Activated T-cell treated with anti-CD3 and anti-CD28 coated beads, Interleukin-2, amount 50 U/mL, for 4 hours (primary cell): ENCODE results near the gene TFEB. TPM values are rescaled to one million over a fixed set of nuclear protein-coding genes. Genes with fewer than 3 reads are reported as not detected.
"Not testable (repeated sequence)": the region's sequence is repeated elsewhere in the genome, so short reads cannot be mapped to it uniquely, and the experiment has no call there.

Experiments
- ATAC-seq, 2 donors: fragments of 200-7000 bp; cut with Tn5 transposase; one replicate each; pipeline ENCODE4 v1.10.0; 2021
- DNase-seq: peaks from one replicate; pipeline ENCODE4 v3.0.0-alpha.2; 2020
- H3K27me3 Mint-ChIP-seq: one replicate; pipeline ENCODE4 v1.8.0; 2021; ENCODE audit warnings: low read depth, mixed read lengths
- H3K36me3 Mint-ChIP-seq: one replicate; pipeline ENCODE4 v1.8.0; 2022; ENCODE audit warnings: mixed read lengths; ENCODE audit not compliant: insufficient read depth
- H3K4me1 Mint-ChIP-seq: one replicate; pipeline ENCODE4 v1.8.0; 2021; ENCODE audit warnings: low read depth, mixed read lengths
- H3K4me3 Mint-ChIP-seq: one replicate; pipeline ENCODE4 v1.8.0; 2021; ENCODE audit warnings: mild to moderate bottlenecking, moderate library complexity, mixed read lengths
- H3K9me3 Mint-ChIP-seq: one replicate; pipeline ENCODE4 v1.8.0; 2021; ENCODE audit warnings: mixed read lengths
- total RNA-seq, 3 donors: library from RNA; stranded (reverse); gene quantifications; one replicate each; pipeline ENCODE4 v1.2.1, GENCODE V29; 2021

TFEB gene
- total RNA-seq, 3 donors from 2014 or later, result 7.6 to 15.4 (median 10.8) TPM

DNA sequence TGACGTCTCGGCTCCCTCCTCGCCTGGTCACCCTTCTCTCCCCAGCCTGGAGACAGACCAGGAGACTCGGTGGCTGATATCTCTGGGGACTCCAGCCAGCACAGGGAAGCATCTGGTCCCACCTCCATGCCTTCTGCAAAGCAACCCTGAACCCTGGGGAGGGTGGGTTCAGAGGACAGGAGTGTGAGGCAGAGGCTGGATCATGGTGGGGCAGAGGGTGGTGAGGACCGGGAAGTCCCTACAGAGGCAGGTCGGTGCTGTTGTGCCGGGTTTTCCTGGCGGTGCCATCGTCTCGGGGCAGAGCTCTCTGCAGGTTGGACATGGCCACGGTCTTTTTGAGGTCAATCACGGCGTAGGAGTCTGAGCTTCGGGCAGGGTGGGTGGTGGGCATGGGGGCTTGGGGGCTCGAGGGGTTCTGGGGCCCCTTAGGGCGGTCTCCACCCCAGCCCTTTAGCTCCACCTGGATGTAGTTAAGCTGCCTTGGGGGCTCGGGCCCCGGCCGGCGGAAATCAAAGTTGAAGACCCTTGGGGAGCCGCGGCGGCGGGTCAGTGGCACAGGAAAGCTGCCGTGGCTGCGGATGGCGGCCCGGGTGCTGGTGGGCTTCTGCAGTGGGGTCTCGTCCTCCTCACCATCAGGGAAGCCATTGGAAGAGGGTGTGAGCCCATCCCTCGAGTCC lies 35.1 kb upstream of the TFEB start:
- no peak for DNase-seq
- Mint-ChIP-seq H3K9me3 (no peaks in the 10 kb centered on the region), H3K4me1 (peaks cover 3% of the 10 kb centered on the region), H3K4me3 (no peak overlapping the region), H3K36me3 (peaks cover 23% of the 10 kb centered on the region), H3K27me3 (no peaks in the 10 kb centered on the region)
- no peak for ATAC-seq

DNA sequence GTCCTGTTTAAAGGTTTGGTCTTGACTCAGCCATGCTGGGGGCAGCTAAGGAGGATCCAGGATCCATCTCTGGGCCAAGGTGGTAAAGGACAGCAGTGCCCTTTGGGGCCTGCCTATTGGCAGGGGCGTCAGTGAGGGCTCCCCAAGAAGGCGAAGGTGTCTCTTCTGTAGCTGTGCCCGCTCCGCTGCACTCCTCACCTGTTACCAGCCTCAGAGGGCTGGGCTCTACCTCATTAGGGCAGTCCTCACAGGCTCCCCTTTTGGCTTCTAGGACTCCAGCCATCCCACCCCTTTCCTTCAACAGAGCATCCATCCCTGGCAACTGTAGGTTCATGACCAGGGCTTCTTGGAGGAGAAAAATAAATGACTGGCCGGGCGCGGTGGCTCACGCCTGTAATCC lies 34.0 kb upstream of the TFEB start:
- H3K9me3 Mint-ChIP-seq, result no peaks in the 10 kb centered on the region
- no peak for ATAC-seq
- H3K4me1 Mint-ChIP-seq, result peaks cover 3% of the 10 kb centered on the region
- no peak overlapping the region for H3K4me3 Mint-ChIP-seq
- peaks cover 18% of the 10 kb centered on the region for H3K36me3 Mint-ChIP-seq
- H3K27me3 Mint-ChIP-seq, result no peaks in the 10 kb centered on the region
- no peak for DNase-seq

DNA sequence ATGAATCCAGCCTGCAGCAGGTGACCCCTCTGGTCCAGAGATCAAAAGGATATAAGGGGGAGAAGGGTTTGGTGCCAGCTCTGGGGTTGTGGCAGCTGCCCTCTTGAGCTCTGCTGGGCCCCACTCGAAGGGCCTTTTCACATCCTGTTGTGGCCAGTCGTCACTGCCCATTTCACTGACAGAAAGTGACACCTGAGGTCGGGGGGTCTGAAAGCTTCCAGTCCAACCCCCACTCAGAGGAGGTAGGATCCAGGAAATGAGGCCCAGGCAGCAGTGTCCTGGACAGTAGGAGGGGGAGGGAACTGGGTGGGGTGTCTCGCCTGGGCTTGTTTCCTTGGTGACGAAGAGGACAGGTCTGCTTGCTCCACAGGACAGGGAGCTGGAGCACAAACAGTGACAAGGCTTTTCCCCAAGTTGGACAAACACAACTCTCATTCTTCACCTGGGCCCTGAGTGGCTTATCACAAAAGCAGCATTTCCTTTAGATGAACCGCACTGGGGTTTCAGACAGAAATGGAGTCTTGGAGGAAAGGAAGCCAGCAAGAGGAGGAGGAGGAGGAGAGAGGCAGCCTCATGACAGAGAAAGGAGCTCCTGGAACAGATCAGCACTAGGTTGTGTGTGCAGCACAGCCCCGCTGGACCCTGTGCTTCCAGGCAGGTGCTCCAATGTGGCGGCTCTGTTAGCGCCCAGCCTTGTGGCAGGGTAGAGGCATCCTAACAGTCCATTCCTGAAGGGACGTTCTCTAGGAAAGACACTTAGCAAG lies 33.3 kb upstream of the TFEB start:
- H3K4me1 Mint-ChIP-seq, result peaks cover 3% of the 10 kb centered on the region
- DNase-seq, result no peak
- H3K36me3 Mint-ChIP-seq, result peaks cover 15% of the 10 kb centered on the region
- ATAC-seq, result no peak
- H3K27me3 Mint-ChIP-seq, result no peaks in the 10 kb centered on the region
- no peaks in the 10 kb centered on the region for H3K9me3 Mint-ChIP-seq
- no peak overlapping the region for H3K4me3 Mint-ChIP-seq

DNA sequence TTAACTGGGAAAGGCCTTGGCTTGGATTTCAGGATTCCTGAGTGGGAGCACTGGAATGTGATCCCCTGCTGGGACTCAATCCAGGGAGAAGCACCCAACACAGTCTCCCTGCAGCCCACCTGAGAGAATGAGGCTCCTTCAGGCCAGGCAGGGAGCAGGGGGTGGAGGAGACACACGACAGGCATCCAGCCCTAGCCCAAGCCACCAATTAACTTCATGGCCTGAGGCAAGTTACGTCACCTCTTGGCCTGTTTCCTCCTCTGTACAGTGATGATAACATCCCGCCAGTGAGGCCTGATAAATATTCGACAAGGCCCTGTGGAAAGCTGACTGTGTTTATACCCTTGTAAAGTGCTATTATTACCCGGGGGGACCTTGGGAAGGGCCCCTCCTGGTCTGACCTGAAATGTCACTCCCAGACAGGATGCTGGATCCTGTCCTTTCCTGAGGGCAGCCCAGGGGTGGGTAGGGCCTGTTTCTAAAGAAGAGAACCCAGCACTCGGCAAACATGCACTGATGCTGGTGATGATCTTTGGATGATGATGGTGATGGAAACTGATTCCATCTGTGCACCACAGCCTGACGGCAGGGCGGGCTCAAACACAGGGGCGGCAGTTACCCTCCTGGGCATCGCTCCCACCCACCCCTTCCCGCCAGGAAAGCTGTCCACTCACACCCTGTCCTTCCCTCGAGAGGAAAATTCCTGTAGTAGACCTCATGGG lies 31.9 kb upstream of the TFEB start:
- no peaks in the 10 kb centered on the region for H3K9me3 Mint-ChIP-seq
- H3K36me3 Mint-ChIP-seq, result peaks cover 12% of the 10 kb centered on the region
- peaks cover 2% of the 10 kb centered on the region for H3K27me3 Mint-ChIP-seq
- DNase-seq (no peak), ATAC-seq (no peak)
- no peak overlapping the region for H3K4me3 Mint-ChIP-seq
- H3K4me1 Mint-ChIP-seq, result peaks cover 3% of the 10 kb centered on the region

DNA sequence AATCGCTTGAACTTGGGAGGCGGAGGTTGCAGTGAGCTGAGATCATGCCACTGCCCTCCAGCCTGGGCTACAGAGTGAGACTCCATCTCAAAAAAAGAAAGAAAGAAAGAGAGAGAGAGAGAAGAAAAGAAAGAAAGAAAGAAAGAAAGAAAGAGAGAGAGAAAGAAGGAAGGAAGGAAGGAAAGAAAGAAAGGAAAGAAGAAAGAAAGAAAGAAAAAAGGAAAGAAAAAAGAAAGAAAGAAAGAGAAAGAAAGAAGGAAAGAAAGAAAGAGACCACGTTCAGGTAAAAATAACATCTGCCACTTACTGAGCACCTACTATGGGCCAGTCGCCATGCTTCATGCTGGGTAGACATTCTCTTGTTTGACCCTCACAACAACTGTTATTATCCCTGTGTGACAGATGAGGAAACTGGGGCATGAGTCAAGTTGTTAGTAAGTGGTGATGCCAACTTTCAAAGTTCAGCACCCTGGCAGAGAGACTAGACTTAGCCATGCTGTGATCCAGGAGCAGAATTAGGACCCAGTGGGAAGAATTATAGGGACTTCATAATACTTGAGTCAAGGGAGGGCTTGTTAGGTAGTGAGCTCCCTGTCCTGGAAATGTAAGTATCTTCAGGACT lies 30.7 kb upstream of the TFEB start:
- not testable (repeated sequence) for H3K27me3 Mint-ChIP-seq, H3K9me3 Mint-ChIP-seq, ATAC-seq, H3K36me3 Mint-ChIP-seq, DNase-seq, H3K4me1 Mint-ChIP-seq, H3K4me3 Mint-ChIP-seq

DNA sequence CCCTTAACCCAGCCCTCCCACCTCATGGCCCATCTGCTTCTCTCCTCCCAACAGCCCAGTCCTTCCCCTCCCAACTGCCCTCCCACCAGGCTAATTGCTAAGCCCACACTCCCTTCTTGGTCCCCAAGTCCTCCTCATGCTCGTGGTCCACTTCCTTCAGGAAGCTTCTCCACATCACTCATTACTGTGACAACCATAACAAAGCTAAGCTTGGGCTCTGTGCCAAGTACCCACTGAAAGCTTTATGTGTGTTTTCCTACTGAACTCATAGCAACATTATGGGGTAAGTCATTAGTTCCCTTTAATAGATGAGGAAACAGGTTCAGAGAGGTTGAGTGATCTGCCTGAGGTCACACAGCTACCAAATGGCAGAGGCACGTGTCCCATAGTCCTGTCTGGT lies 28.1 kb upstream of the TFEB start:
- ATAC-seq (no peak), DNase-seq (no peak)
- no peaks in the 10 kb centered on the region for H3K9me3 Mint-ChIP-seq
- H3K4me3 Mint-ChIP-seq, result no peak overlapping the region
- peaks cover 2% of the 10 kb centered on the region for H3K27me3 Mint-ChIP-seq
- no peaks in the 10 kb centered on the region for H3K36me3 Mint-ChIP-seq
- peaks cover 1% of the 10 kb centered on the region for H3K4me1 Mint-ChIP-seq

DNA sequence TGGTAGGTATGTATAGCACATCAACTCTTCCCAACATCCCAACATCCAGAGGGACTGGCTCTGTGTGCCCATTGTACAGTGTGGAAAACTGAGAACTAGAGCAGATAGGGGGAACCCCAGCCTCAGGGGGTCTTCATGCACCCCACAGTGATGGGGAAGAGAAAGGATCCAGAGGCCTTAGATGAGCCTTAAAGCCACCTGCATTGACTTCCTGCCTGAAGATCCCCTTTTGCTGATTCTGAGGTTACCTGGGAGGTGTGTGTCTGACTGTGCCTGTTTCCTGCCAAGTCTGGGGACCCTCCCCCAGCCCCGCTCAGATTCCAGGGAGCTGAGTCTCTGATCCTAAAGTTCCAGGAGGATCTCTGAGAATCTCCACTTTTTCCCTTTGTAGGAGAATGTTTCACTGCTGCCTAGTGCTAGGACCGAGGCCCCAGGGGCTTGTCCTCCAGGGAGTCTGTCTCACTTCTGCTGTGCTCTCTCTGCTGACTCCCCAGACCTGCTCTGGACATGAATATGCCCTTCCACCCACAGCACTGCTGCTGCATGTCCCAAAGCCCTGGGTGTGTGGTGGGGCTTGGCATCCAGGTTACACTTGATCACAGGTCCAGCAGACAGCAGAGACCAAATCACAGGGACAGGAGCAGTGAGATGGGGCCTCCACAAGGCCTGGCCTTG lies 24.6 kb upstream of the TFEB start:
- H3K4me1 Mint-ChIP-seq, result no peaks in the 10 kb centered on the region
- H3K9me3 Mint-ChIP-seq, result no peaks in the 10 kb centered on the region
- H3K27me3 Mint-ChIP-seq, result peaks cover 2% of the 10 kb centered on the region
- no peaks in the 10 kb centered on the region for H3K36me3 Mint-ChIP-seq
- DNase-seq, result no peak
- no peak for ATAC-seq
- no peak overlapping the region for H3K4me3 Mint-ChIP-seq

DNA sequence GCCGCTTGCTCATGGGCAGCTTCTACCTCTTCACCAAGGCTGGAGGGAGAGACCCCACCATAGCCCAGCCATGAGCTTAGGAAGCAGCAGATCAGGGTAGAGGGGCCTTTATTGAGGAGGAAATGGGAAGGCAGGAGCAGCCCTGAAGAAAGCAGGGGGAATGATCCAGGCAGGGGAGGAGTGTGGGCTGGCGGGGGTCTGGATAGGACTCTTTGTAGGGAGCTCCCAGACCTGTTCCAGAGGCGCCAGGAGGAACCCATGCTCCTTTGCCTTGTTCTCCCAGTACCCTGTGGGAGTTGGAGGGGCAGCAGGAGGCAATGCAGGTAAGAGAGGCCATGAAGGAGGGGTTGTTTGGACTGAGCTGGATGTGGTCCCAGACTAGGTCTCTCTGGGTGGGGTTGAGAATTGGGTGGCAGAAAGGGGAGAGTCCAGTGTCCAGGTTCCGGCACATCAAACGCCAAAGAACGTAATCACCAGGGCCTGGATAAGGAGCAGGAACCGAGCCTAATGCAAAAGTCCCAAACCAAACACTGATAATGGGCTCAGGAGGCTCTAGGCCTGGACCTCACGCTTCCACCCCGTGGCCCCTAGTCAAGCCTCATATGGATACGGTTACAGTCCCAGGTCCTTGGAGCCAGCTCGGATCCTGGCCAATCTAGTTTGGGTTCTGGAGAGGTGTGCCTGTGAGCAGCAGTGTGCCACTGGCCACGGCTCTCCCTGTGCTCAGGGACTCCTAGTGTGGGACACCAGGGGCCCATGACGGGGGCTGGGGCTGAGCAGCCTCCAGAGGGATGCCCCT lies 23.9 kb upstream of the TFEB start:
- DNase-seq (no peak), ATAC-seq (no peak)
- no peaks in the 10 kb centered on the region for H3K36me3 Mint-ChIP-seq
- H3K4me3 Mint-ChIP-seq, result no peak overlapping the region
- H3K27me3 Mint-ChIP-seq, result peaks cover 2% of the 10 kb centered on the region
- no peaks in the 10 kb centered on the region for H3K9me3 Mint-ChIP-seq
- no peaks in the 10 kb centered on the region for H3K4me1 Mint-ChIP-seq

DNA sequence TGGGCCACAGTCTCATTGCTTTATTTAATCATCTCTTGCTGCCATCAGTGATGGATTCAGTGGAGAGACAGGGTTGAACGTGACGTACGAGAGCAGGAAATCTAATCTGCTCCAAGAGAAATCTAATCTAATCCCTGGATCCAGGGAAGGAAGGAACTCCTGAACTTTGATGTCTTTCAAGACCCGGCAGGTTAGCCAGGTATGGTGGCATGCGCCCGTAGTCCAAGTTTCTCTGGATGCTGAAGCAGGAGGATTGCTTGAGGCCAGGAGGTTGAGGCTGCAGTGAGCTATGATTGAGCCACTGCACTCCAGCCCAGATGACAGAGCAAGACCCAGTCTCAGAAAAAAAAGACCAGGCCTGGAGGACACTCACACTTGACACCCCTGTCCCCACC lies 23.2 kb upstream of the TFEB start:
- H3K4me1 Mint-ChIP-seq, result no peaks in the 10 kb centered on the region
- H3K9me3 Mint-ChIP-seq, result no peaks in the 10 kb centered on the region
- no peaks in the 10 kb centered on the region for H3K36me3 Mint-ChIP-seq
- ATAC-seq (no peak), DNase-seq (no peak)
- H3K27me3 Mint-ChIP-seq, result peaks cover 2% of the 10 kb centered on the region
- H3K4me3 Mint-ChIP-seq, result no peak overlapping the region

DNA sequence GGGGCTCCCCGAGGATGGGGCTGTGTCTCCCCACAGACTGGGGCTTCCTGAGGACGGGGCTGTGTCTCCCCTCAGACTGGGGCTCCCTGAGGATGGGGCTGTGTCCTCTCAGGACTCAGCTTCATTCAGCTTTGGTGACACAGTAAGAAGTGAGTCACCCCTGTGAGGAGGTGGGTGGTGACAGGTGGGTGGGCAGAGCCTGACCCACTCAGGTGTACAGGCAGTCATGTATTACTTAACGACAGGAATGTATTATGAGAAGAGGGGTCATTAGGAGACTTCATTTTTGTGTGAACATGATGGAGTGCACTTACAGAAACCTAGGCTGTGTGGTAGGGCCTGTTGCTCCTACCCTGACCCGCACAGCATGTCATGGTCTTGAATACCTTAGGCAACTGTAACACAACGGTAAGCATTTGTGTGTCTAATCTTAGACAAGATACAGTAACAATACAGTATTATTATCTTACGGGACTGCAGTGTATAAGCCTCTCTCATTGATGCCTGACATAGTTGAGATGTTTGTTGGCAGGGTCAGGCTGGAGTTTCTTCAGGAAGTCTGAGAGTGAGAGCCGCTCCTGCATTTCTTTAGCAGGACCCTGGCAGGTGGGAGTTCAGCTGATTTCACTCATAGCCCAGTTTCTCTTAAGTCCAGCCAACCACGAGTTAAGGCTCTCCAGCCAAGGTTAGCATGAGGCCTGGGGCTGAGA lies 22.7 kb upstream of the TFEB start:
- H3K9me3 Mint-ChIP-seq, result no peaks in the 10 kb centered on the region
- no peak overlapping the region for H3K4me3 Mint-ChIP-seq
- H3K27me3 Mint-ChIP-seq, result peaks cover 2% of the 10 kb centered on the region
- no peaks in the 10 kb centered on the region for H3K4me1 Mint-ChIP-seq
- ATAC-seq (peak in 1 of 2 donors; percentile 46), DNase-seq (no peak)
- no peaks in the 10 kb centered on the region for H3K36me3 Mint-ChIP-seq

DNA sequence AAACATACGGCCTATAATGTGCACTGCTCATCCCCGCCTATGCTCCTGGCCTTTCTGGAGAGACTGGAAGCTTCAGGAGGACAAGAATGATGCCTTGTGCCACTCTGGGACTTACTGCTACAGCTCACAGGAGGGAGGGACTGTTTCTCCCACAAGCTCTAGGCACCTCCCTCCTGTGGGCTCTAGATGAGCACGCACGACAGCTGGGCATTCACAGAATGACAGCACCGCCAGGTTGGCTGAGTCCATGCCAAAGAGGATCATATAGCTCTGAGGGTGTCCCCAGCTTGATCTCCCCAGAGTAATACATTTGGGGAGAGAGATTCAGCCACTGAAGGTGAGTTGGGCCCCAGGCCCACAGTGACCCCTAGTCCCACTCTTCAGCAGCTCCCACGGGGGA lies 21.9 kb upstream of the TFEB start:
- Mint-ChIP-seq H3K4me3 (no peak overlapping the region), H3K27me3 (no peaks in the 10 kb centered on the region), H3K36me3 (no peaks in the 10 kb centered on the region), H3K9me3 (no peaks in the 10 kb centered on the region), H3K4me1 (no peaks in the 10 kb centered on the region)
- no peak for ATAC-seq
- DNase-seq, result no peak

DNA sequence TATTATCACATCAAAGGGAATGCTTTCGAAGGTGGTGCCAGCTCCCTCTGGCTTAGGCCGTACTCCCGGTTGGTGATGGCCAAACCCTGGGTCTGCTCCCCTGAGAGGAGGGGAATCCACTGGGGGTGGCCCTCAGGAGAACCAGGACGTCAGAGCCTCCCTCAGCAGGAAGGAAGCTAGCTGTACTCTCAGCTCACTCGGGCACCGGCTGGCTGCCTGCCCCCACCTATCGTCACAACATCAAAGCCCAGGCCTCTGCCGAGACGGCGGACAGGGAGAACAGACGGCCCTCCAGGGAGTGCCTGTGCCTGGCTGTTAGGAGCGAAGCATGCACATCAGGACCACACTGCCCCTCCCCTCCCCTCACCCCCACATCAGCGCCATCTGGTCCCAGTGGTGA lies 20.9 kb upstream of the TFEB start:
- Mint-ChIP-seq H3K4me3 (no peak overlapping the region), H3K4me1 (no peaks in the 10 kb centered on the region)
- no peak for ATAC-seq

DNA sequence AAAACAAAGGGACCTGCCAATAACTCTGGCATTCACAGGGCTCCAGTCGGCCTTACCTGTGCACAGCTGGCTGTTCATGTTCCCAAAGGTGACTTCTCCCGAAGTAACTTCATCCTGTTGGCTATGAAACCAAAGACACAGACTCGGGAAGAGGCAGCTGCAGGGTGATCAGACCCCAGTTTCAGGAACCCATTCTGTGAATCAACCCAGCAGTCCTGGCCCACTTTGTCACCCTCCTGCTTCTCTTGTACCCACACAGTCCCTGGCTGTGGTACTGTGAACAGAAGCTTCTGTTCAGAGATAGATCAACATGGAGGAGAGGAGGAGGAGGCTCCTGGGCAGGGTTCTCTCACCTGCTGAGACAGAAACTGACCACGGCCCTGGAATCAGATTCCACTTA lies 20.5 kb upstream of the TFEB start:
- Mint-ChIP-seq H3K36me3 (no peaks in the 10 kb centered on the region), H3K4me3 (no peak overlapping the region), H3K4me1 (no peaks in the 10 kb centered on the region), H3K27me3 (no peaks in the 10 kb centered on the region), H3K9me3 (no peaks in the 10 kb centered on the region)
- DNase-seq (no peak), ATAC-seq (no peak)

More for the DNA sequence above, 20.9 kb upstream of the TFEB start:
- Mint-ChIP-seq H3K27me3 (no peaks in the 10 kb centered on the region), H3K36me3 (no peaks in the 10 kb centered on the region), H3K9me3 (no peaks in the 10 kb centered on the region)
- DNase-seq, result no peak
